ENCODE results near the gene CLEC12A.

The CLEC12A gene

GRCh38 chr12:10033783-10034545 is 62.8 kb downstream of the CLEC12A start:
- FAIRE-seq: no peak

More at GRCh38 chr12:10033783-10034545, 62.8 kb downstream of the CLEC12A start:
- no peak for DNase-seq (ENCODE audit: low spot score)
